WERI-Rb-1 (cell line): ENCODE results near the gene CIZ1.

ENCODE experiments used
- DNase-seq: peaks from one replicate; pipeline ENCODE4 v3.0.0-alpha.2; 2020
- H3K27ac ChIP-seq: fragments of 250-450 bp; sonication (Bioruptor Pico); 2 replicates; pipeline ENCODE4 v1.5.1; 2020; ENCODE audit warnings: mild to moderate bottlenecking, moderate library complexity
- H3K27me3 ChIP-seq: fragments of 250-450 bp; sonication (Bioruptor Pico); 2 replicates; pipeline ENCODE4 v1.5.1; 2021; ENCODE audit warnings: mild to moderate bottlenecking, low read depth, moderate library complexity; ENCODE audit not compliant: insufficient read depth, severe bottlenecking
- H3K36me3 ChIP-seq: fragments of 250-450 bp; sonication (Bioruptor Pico); 2 replicates; pipeline ENCODE4 v1.5.1; 2020; ENCODE audit warnings: mild to moderate bottlenecking, moderate library complexity
- H3K4me3 ChIP-seq: 2 replicates; pipeline ENCODE4 v1.5.1; 2011; ENCODE audit warnings: low read depth, mild to moderate bottlenecking, control low read depth, low read length
- H3K9me3 ChIP-seq: fragments of 250-450 bp; sonication (Bioruptor Pico); 2 replicates; pipeline ENCODE4 v1.5.1; 2021; ENCODE audit warnings: mild to moderate bottlenecking, moderate library complexity; ENCODE audit not compliant: severe bottlenecking
- CTCF ChIP-seq: IDR thresholded peaks from 2 replicates; pipeline ENCODE4 v1.5.1; 2011; ENCODE audit warnings: low read depth, mild to moderate bottlenecking, control low read depth, inconsistent platforms, low read length

Gene CIZ1

GRCh38 chr9:128151309-128152132 is 39.9 kb downstream of the CIZ1 start:
- no peak overlapping the region for H3K4me3 ChIP-seq
- no peak for DNase-seq
- H3K27me3 ChIP-seq: no peaks in the 10 kb centered on the region
- H3K36me3 ChIP-seq: no peaks in the 10 kb centered on the region
- peak overlapping the region; percentile 67 for H3K27ac ChIP-seq
- TF ChIP-seq CTCF: no peak
- H3K9me3 ChIP-seq: no peaks in the 10 kb centered on the region

- Histone ChIP-seq H3K9me3 (no peaks in the 10 kb centered on the region), H3K36me3 (no peaks in the 10 kb centered on the region), H3K4me3 (no peak overlapping the region), H3K27ac (peak overlapping the region; percentile 67), H3K27me3 (no peaks in the 10 kb centered on the region)
- TF ChIP-seq CTCF: peak; percentile 97
- DNase-seq: peak; percentile 97
Measured at GRCh38 chr9:128150594-128151308, 40.6 kb downstream of the CIZ1 start.

- no peak for DNase-seq
- H3K36me3 ChIP-seq: no peaks in the 10 kb centered on the region
- H3K4me3 ChIP-seq: no peak overlapping the region
- H3K9me3 ChIP-seq: no peaks in the 10 kb centered on the region
- TF ChIP-seq CTCF: no peak
- H3K27ac ChIP-seq: peak overlapping the region; percentile 67
- H3K27me3 ChIP-seq: no peaks in the 10 kb centered on the region
Measured at GRCh38 chr9:128149951-128150593, 41.3 kb downstream of the CIZ1 start.

- Histone ChIP-seq H3K36me3 (no peaks in the 10 kb centered on the region), H3K27me3 (no peaks in the 10 kb centered on the region), H3K9me3 (no peaks in the 10 kb centered on the region), H3K4me3 (no peak within 1 kb of the TSS), H3K27ac (peak within 1 kb of the TSS; percentile 67)
- DNase-seq: no peak
- no peak for TF ChIP-seq CTCF
Measured at GRCh38 chr9:128149001-128149701, 42.2 kb downstream of the CIZ1 start, which contains the start of gene LCN2. LCN2 (plus strand) TSS chr9:128149453; CDS start chr9:128149526, 73 bp downstream.

GRCh38 chr9:128148509-128149000 is 42.8 kb downstream of the CIZ1 start:
- no peaks in the 10 kb centered on the region for H3K9me3 ChIP-seq
- no peaks in the 10 kb centered on the region for H3K27me3 ChIP-seq
- no peak overlapping the region for H3K4me3 ChIP-seq
- no peak overlapping the region for H3K27ac ChIP-seq
- H3K36me3 ChIP-seq: no peaks in the 10 kb centered on the region
- DNase-seq: no peak
- TF ChIP-seq CTCF: no peak
